ENCODE data around the gene WDR26.

DNA sequence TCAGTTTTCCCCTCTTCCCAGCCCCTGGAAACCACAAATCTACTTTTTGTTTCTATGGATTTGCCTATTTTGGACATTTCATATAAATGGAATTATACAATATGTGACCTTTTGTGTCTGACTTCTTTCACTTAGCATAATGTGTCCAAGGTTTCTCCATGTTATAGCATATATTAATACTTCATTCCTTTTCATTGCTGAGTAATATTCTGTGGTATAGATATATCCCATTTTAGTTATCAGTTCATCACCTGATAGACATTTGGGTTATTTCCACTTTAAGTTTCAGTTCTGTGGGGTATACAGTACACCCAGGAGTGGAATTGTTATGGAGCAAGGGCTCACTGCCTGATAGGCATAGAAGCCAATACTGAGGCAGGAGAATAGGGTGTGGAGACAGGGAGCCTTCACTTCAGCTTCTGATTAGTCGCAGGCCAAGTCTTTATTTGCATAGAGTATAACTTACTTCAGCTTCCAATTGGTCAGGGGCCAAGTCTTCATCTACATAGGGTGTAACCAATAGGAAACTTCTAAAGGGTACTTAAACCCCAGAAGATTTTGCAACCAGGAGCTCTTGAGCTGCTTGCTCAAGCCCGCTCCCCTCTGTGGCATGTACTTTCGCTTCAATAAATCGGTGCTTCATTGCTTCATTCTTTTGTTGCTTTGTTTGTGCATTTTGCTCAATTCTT, 96.3 kb downstream of the WDR26 start:
- TF ChIP-seq, protein P1, sequence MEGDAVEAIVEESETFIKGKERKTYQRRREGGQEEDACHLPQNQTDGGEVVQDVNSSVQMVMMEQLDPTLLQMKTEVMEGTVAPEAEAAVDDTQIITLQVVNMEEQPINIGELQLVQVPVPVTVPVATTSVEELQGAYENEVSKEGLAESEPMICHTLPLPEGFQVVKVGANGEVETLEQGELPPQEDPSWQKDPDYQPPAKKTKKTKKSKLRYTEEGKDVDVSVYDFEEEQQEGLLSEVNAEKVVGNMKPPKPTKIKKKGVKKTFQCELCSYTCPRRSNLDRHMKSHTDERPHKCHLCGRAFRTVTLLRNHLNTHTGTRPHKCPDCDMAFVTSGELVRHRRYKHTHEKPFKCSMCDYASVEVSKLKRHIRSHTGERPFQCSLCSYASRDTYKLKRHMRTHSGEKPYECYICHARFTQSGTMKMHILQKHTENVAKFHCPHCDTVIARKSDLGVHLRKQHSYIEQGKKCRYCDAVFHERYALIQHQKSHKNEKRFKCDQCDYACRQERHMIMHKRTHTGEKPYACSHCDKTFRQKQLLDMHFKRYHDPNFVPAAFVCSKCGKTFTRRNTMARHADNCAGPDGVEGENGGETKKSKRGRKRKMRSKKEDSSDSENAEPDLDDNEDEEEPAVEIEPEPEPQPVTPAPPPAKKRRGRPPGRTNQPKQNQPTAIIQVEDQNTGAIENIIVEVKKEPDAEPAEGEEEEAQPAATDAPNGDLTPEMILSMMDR (IDR thresholded peaks at IDR 0.05) = no peak
- TF ChIP-seq EZH2phosphoT487 (IDR thresholded peaks at IDR 0.05) (no peak), EZH2 (IDR thresholded peaks at IDR 0.05) (no peak)

Data from neural progenitor cell (in vitro differentiated cells).